Mesodermal cell (in vitro differentiated cells): ENCODE measurements around the gene APPBP2.
"Not testable (repeated sequence)": the region's sequence is repeated elsewhere in the genome, so short reads cannot be mapped to it uniquely, and the experiment has no call there.

ENCODE experiments used
- H3K27ac ChIP-seq: 2 replicates; pipeline ENCODE4 v1.7.0; 2013; ENCODE audit warnings: mild to moderate bottlenecking, low read depth, low read length, moderate library complexity; ENCODE audit not compliant: severe bottlenecking
- H3K36me3 ChIP-seq: 2 replicates; pipeline ENCODE4 v1.7.1; 2013; ENCODE audit warnings: mild to moderate bottlenecking, low read length, moderate library complexity; ENCODE audit not compliant: control insufficient read depth, insufficient read depth
- H3K4me1 ChIP-seq: one replicate; pipeline ENCODE4 v1.7.1; 2013; ENCODE audit warnings: mild to moderate bottlenecking, low read length; ENCODE audit not compliant: insufficient read depth, control insufficient read depth, poor library complexity, severe bottlenecking
- H3K4me3 ChIP-seq: 2 replicates; pipeline ENCODE4 v1.7.0; 2013; ENCODE audit warnings: low read length, control low read depth, mild to moderate bottlenecking; ENCODE audit not compliant: insufficient read depth, poor library complexity, severe bottlenecking; ENCODE audit errors: extremely low read depth
- H3K9me3 ChIP-seq: 2 replicates; pipeline ENCODE4 v1.7.1; 2013; ENCODE audit warnings: mild to moderate bottlenecking, low read length, moderate library complexity; ENCODE audit not compliant: control insufficient read depth
- WGBS, 2 experiments: methylation state at CpG; one replicate each; pipeline ENCODE4 v1.1.5; 2013; ENCODE audit warnings: missing lambda C conversion rate in 2 of 2; ENCODE audit not compliant: insufficient coverage in 2 of 2; 5-methylcytosine and 5-hydroxymethylcytosine counted together

Gene APPBP2

DNA sequence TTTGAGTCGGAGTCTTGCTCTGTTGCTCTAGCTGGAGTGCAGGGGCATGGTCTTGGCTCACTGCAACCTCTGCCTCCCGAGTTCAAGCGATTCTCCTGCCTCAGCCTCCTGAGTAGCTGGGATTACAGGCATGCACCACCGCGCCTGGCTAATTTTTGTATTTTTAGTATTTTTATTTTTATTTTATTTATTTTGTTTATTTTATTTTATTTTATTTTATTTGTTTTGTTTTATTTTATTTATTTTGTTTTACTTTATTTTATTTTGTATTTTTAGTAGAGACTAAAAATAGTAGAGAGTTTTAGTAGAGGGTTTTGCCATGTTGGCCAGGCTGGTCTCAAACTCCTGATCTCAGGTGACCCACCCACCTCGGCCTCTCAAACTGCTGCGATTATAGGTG, 106.2 kb downstream of the APPBP2 start:
- H3K9me3 ChIP-seq, H3K27ac ChIP-seq, H3K4me1 ChIP-seq, H3K36me3 ChIP-seq, H3K4me3 ChIP-seq: not testable (repeated sequence)
- WGBS, 2 experiments: no CpG with 5 or more reads among the region's 7 CpGs

DNA sequence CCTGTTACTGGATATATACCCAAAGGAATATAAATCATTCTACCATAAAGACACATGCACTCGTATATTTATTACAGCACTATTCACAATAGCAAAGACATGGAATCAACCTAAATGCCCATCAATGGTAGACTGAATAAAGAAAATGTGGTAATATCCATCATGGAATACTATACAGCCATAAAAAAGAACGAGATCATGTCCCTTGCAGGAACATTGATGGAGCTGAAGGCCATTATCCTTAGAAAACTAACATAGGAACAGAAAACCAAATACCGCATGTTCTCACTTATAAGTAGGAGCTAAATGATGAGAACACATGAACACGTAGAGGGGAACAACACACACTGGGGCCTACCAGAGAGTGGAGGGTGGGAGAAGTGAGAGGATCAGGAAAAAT, 107.0 kb downstream of the APPBP2 start:
- not testable (repeated sequence) for H3K9me3 ChIP-seq, H3K36me3 ChIP-seq, H3K27ac ChIP-seq, H3K4me3 ChIP-seq, H3K4me1 ChIP-seq
- WGBS, 2 experiments: 91 to 94% methylated on average over 1 to 2 of the region's 4 CpGs

DNA sequence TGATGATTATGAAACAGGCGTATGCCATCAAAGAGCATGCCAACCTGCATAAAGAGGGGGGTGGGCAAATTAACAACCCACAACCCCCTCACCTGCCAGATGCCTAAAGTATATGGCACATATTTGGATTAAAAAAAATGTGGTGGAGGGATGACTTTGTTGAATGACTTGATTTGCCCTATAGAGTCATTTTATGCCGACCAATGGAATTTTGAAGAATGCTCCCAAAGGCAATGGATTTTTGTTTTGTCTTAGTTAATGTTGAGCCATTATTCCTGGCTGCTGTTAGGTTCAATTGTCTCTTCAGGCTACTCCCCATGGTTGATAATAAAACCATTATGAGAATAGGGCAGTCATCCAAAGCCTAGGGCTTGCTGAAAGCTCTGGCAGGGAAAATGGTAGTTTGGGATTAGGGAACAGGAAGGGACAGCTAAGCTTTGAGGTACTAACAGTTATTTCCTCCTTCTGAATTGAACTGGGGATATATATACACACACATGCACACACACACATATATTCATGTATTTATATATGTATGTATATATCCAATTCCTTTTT, 109.6 kb downstream of the APPBP2 start:
- 80% methylated on average over 1 of the region's 2 CpGs; no CpG with 5 or more reads in 1 of the 2 experiments for WGBS, 2 experiments
- no peak overlapping the region for H3K27ac ChIP-seq
- H3K9me3 ChIP-seq: no peaks in the 10 kb centered on the region
- H3K4me1 ChIP-seq: no peaks in the 10 kb centered on the region
- H3K4me3 ChIP-seq: no peak overlapping the region
- H3K36me3 ChIP-seq: no peaks in the 10 kb centered on the region

DNA sequence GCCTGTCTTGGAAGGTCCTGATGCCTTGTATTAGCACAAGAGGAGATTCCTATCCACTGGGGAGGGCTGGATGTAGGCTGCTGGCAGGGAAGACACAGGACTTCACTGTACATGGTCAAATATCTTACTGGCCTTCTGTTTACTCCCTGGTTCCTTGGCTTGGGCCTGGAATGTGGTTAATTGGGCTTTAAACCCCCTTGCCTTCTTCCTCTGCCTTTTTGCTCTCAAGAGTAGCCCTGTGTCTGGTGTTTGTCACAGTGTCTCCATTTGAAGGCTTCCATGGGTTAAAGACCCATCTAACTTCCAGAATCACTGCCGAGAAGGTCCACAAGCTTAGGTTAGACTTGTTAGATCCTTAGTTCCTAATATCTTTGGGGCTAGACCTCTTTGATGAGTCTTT, 110.9 kb downstream of the APPBP2 start:
- 100% methylated on average over 1 of the region's 1 CpG; no CpG with 5 or more reads in 1 of the 2 experiments for WGBS, 2 experiments
- Histone ChIP-seq H3K4me1 (no peaks in the 10 kb centered on the region), H3K36me3 (no peaks in the 10 kb centered on the region)

DNA sequence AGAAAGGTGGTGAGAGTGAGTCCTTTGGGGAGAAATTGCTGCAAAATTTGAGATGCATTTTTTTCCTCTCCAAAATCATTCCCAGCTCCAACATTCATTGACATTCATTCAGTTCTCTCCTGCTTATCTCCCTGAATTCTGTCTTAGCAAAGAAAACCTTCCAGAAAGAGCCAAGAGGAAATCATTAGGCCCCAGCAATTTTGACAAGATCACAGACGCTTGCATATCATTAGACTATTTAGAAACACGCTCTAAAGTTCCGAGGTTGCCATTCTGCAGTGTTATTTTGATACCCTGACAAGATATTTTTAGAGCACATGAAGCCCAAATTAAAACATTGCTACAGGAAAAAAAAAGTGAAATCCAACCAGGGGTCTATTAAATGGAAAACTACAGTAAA, 113.3 kb downstream of the APPBP2 start:
- Histone ChIP-seq H3K36me3 (no peaks in the 10 kb centered on the region), H3K4me3 (no peak overlapping the region), H3K9me3 (peaks cover 6% of the 10 kb centered on the region), H3K27ac (no peak overlapping the region), H3K4me1 (no peaks in the 10 kb centered on the region)
- WGBS, 2 experiments: 92% methylated on average over 2 to 3 of the region's 3 CpGs

More for the DNA sequence above, 110.9 kb downstream of the APPBP2 start:
- Histone ChIP-seq H3K4me3 (no peak overlapping the region), H3K27ac (no peak overlapping the region), H3K9me3 (no peaks in the 10 kb centered on the region)

DNA sequence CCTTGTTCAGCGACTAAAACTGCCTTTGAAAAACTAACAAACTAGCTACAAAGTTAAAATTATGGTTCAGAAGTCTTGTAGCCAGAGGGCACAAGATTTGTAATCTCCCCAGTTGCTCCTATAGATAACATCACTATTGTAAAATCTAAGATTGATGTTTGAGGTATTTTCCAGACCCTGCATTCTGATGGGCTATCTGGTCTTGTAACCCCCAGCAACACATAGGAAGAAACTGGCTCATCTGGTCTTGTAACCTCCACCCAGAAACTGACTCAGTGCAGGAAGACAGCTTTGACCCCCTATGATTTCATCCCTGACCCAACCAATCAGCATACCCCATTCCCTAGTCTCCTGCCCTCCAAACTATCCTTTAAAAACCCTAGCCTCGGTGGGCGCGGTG, 116.0 kb downstream of the APPBP2 start:
- Histone ChIP-seq H3K27ac (no peak overlapping the region), H3K9me3 (peaks cover 6% of the 10 kb centered on the region), H3K36me3 (no peaks in the 10 kb centered on the region), H3K4me3 (no peak overlapping the region), H3K4me1 (no peaks in the 10 kb centered on the region)
- WGBS, 2 experiments: 94 to 100% methylated on average over 3 of the region's 4 CpGs

DNA sequence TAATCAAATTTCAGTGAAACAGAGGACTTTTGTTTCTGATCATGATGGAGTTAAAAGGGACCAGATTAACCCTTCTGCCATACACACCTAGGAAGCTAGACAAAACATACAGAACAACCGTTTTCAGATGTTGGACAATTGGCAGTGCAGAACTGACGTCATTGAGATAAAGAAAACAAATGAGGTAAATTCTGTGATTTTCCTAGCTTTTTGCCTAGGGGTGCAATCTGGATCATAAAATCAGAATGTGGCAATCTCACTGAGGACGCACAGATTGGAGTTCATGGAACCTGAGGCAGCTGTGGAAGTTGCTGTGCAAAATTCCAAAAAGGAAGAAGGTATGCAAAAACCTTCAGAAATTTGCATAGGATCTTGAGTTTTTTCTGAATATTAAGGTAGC, 119.2 kb downstream of the APPBP2 start:
- H3K9me3 ChIP-seq: peaks cover 6% of the 10 kb centered on the region
- no peak overlapping the region for H3K4me3 ChIP-seq
- no peaks in the 10 kb centered on the region for H3K36me3 ChIP-seq
- no peak overlapping the region for H3K27ac ChIP-seq
- 100% methylated on average over 3 of the region's 3 CpGs for WGBS, 2 experiments
- no peaks in the 10 kb centered on the region for H3K4me1 ChIP-seq

DNA sequence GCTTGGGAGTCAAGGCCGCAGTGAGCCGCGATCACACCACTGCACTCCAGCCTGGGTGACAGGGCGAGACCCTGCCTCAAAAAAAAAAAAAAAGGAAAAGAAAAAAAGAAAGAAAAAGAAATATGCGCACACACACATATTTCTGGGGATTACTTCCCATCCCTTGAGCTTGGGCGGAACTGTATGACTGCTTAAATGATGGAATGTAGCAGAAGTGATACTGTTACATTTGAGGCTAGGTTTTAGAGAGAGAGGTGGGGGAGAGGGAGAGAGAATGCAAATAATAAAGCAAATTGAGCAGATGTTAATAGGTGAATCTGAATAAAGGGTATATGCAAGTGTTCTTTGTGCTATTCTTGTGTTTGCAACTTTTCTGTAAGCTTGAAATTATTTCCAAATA, 122.1 kb downstream of the APPBP2 start:
- no peak overlapping the region for H3K4me3 ChIP-seq
- H3K36me3 ChIP-seq: no peaks in the 10 kb centered on the region
- WGBS, 2 experiments: 100% methylated on average over 2 to 4 of the region's 6 CpGs
- H3K9me3 ChIP-seq: peaks cover 1% of the 10 kb centered on the region
- H3K27ac ChIP-seq: no peak overlapping the region
- H3K4me1 ChIP-seq: no peaks in the 10 kb centered on the region

DNA sequence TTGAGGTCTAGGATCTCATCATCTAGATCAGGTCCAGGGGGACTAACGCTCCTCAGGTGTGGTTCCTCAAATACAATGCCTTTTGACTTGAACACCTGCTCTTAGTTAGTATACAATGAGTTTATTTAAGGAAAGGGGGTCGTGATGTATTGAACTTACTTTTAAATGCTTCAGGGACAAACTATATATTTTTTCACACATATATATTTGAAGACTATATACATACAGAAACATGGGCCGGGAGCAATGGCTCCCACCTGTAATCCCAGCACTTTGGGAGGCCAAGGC, 122.6 kb downstream of the APPBP2 start:
- Histone ChIP-seq H3K27ac (no peak overlapping the region), H3K4me3 (no peak overlapping the region), H3K4me1 (no peaks in the 10 kb centered on the region), H3K9me3 (no peaks in the 10 kb centered on the region), H3K36me3 (no peaks in the 10 kb centered on the region)
- 90 to 100% methylated on average over 1 to 2 of the region's 3 CpGs for WGBS, 2 experiments

DNA sequence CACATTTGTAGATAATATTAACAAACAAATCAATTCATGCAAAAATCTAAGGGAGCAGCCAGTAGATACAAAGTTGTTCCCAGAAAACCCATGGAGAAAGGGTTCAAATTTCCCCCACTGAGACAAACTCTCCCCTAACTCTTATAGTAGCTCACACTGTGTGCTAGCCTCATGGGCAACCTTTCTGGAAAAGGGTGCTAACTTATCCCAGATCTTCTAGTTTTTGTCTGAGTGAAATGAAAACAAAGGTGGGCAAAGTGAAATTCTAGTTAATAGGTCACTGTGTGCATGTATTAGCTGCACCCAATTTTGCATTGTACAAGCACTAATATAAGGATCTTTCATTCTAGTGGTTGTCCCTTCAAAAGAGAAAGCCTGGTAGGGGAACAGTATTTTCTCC, 124.2 kb downstream of the APPBP2 start:
- Histone ChIP-seq H3K4me1 (no peaks in the 10 kb centered on the region), H3K9me3 (no peaks in the 10 kb centered on the region), H3K27ac (no peak overlapping the region), H3K36me3 (no peaks in the 10 kb centered on the region), H3K4me3 (no peak overlapping the region)

DNA sequence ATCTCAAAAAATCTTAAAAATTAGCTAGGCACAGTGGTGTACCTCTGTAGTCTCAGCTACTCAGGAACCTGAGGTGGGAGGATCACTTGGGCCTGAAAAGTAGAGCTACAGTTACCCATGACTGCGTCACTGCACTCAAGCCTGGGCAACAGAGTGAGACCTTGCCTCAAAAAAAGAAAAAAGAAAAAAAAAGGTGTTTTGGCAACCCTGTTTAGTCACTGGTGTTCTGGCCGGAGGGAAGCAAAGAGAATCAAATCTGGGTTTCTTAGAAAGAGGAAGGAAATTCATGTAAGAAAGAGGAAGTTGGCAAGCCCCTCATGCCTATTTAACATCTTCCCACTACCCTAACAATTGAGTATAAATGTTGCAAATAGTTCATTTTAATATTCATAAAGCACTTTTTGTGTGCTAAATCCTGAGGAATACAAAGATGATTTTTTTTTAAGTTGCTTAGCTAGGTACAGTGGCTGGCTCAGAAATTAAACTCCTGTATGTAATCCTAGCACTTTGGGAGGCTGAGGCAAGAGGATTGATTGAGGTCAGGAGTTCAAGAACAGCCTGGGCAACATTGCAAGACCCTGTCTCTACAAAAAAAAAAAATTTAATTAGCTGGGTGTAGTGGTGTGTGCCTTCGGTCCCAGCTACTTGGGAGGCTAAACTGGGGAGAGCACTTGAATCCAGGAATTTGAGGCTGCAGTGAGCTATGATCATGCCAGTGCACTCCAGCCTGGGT, 127.6 kb downstream of the APPBP2 start:
- Histone ChIP-seq H3K9me3 (no peaks in the 10 kb centered on the region), H3K27ac (no peak overlapping the region), H3K4me1 (no peaks in the 10 kb centered on the region), H3K36me3 (no peaks in the 10 kb centered on the region), H3K4me3 (no peak overlapping the region)
- 100% methylated on average over 2 to 3 of the region's 3 CpGs for WGBS, 2 experiments
